Astrocyte of the spinal cord (primary cell): Measurements from ENCODE around the gene CINP.

Experiments
- DNase-seq: peaks from one replicate; pipeline ENCODE4 v3.0.0; 2011; ENCODE audit warnings: low read depth, low spot score
- H3K4me3 ChIP-seq: 2 replicates; pipeline ENCODE4 v1.5.1; 2011; ENCODE audit warnings: low read depth, mild to moderate bottlenecking, low read length, moderate library complexity
- CTCF ChIP-seq: IDR thresholded peaks from 2 replicates; pipeline ENCODE4 v1.5.1; 2012; ENCODE audit warnings: low read depth, mild to moderate bottlenecking, low read length, inconsistent platforms
- in situ Hi-C: cut with HindIII; loops from 2 replicates; pipeline ENCODE4 v1.10.0; 2017; ENCODE audit warnings: low sequenced_read_pairs

The CINP gene

GRCh38 chr14:102375119-102375518 lies 12.4 kb upstream of the CINP start:
- no peak for TF ChIP-seq CTCF
- in situ Hi-C loops, result no loop called here
- no peak overlapping the region for H3K4me3 ChIP-seq
- DNase-seq, result no peak

GRCh38 chr14:102374264-102374663 lies 11.6 kb upstream of the CINP start:
- H3K4me3 ChIP-seq, result no peak overlapping the region
- no peak for TF ChIP-seq CTCF
- in situ Hi-C loops, result no loop called here
- DNase-seq, result no peak

GRCh38 chr14:102373110-102373509 lies 10.4 kb upstream of the CINP start:
- in situ Hi-C loops, result no loop called here
- DNase-seq, result no peak
- no peak for TF ChIP-seq CTCF

GRCh38 chr14:102371361-102371760 lies 8.7 kb upstream of the CINP start:
- no peak overlapping the region for H3K4me3 ChIP-seq
- DNase-seq, result no peak
- in situ Hi-C loops, result no loop called here
- no peak for TF ChIP-seq CTCF

More at GRCh38 chr14:102373110-102373509, 10.4 kb upstream of the CINP start:
- H3K4me3 ChIP-seq, result no peak overlapping the region

GRCh38 chr14:102370305-102370809 lies 7.7 kb upstream of the CINP start:
- DNase-seq, result no peak
- no peak overlapping the region for H3K4me3 ChIP-seq
- in situ Hi-C loops, result no loop called here
- no peak for TF ChIP-seq CTCF

- H3K4me3 ChIP-seq, result peak overlapping the region; percentile 84
- TF ChIP-seq CTCF, result no peak
- in situ Hi-C loops, result no loop called here
- peak; percentile 38 for DNase-seq
Observed at GRCh38 chr14:102363182-102363943, 673 bp upstream of the CINP start.
